Esophagus mucosa (tissue), 1 donor: Measurements from ENCODE around the gene ZBTB7B. TPM values are rescaled to one million over a fixed set of nuclear protein-coding genes. Genes with fewer than 3 reads are reported as not detected.
A peak's percentile ranks its signal among the peaks of the same experiment; 100 is the strongest.
"Not testable (repeated sequence)": the region's sequence is repeated elsewhere in the genome, so short reads cannot be mapped to it uniquely, and the experiment has no call there.

Experiments used
- ATAC-seq: fragments of 200-7000 bp; cut with Tn5 transposase; one replicate; pipeline ENCODE4 v1.9.1; 2020
- total RNA-seq: library from RNA; stranded (reverse); gene quantifications from one replicate; pipeline ENCODE4 v1.2.4, GENCODE V29; 2023
- donor health status: DM: yes; HTN: yes; CAD: no.

Gene ZBTB7B
- total RNA-seq, 1 donor from 2014 or later: 132 TPM

GRCh38 chr1:154989195-154989860 is 13.3 kb upstream of the ZBTB7B start:
- ATAC-seq: no peak

DNA sequence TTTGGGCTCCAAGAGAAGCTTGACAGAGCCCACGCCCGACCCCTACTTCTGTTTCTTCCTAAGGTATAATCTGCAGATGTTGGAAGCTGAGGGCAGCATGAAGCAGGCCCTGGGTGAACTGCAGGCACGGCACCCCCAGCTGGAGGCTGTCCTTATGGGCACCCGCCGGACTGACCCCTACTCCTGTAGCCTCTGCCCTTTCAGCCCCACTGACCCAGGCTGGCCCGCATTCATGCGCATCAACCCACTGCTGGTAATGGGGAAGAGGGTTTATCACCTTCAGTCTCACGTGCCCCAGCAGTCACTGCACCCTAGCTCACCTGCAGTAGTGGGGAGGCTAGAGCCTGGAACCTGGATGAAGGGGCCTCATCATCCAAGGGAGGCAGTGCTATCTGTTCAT is 12.3 kb upstream of the ZBTB7B start:
- ATAC-seq: no peak

DNA sequence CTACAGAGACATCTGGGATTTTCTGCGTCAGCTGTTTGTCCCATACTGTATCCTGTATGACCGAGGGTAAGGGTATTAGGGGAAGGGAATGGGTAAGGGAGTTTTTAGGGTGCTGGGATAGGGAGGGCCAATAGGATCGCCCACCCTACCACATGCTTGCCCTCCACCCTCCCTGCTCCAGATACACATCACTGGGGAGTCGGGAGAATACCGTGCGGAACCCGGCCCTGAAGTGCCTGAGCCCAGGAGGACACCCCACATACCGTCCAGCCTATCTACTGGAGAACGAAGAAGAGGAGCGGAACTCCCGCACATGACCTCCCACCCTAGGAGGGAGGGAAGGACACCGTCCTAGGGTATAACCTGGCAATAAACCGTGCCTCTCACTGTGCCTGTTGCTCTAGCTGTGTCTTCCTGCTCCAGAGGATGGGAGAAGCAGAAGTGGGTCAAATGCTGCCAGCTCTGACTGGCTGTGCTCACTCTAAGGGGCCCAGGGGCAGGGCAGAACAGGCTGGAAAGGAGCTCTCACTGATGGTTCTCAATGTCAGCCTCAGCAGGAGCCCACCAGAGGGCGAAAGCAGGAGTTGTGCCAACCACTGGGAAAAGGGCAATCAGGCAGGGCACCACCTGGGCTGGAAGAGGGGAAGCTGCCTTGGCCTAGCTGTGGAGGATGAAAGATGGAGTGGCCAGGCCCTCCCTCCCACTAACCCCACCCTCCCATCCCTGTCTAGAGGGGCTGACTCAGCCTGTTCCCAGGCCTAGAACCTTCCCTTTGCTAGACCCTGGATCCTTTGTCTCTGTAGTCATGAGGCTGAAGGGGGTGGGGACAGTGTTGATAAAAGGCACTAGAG is 9.7 kb upstream of the ZBTB7B start:
- peak; percentile 5 for ATAC-seq

- no peak for ATAC-seq
Observed at GRCh38 chr1:154993572-154994268, 8.9 kb upstream of the ZBTB7B start, which contains the start of gene LENEP. Gene LENEP, plus strand, starts transcription at chr1:154993586. Its CDS starts 22 bp downstream, at chr1:154993608.

DNA sequence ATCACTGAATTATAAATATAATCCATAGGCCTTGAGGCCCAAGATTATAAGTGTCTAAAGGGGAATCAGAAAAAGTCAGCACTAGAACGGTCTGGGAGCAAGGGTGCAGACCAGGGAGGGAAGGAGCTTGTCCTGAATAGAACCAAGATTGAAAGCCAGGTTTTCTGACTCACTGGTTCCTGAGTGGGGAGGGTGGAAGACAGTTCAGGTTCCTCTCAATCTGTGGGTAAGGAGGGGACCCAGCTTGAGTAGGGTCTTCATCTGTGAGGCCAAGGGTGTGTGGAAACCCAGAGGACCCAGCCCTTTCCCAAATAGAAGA is 8.4 kb upstream of the ZBTB7B start:
- ATAC-seq: no peak

DNA sequence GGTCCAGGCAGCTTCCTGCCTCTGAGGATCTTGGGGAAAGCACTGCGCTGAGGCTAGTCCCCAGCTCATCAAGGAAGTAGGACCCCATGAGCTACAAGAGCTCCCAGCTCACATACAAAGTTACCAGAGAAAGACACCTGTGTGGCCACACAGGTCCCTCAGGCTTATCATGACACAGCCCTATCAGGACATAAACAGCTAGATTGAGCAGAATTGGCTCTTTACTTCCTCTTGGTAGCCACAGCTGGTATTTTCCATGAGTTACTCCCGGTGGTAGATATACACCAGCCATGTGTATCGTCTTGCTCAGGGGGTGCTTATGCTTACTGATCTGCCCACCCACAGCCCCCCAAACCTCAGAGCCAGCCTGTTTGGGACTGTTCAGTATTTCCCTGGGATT is 8.0 kb upstream of the ZBTB7B start:
- ATAC-seq: no peak

DNA sequence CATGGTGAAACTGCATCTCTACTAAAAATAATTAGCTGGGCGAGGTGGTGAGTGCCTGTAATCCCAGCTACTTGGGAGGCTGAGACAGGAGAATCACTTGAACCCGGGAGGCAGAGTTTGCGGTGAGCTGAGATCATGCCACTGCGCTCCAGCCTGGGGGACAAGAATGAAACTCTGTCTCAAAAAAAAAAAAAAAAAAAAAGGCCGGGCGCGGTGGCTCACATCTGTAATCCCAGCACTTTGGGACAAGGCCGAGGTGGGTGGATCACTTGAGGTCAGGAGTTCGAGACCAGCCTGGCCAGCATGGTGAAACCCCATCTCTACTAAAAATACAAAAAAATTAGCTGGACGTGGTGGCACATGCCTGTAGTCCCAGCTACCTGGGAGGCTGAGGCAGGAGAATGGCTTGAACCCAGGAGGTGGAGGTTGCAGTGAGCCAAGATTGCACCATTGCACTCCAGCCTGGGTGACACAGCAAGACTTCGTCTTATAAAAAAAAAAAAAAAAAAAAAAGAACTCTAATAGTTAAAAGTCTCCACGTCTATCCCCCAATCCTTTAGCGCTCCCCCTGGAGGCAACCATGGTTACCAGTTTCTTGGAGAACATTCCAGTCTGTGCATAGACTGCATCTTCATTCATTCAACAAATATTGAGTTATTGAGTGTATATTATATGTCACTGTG is 7.2 kb upstream of the ZBTB7B start:
- not testable (repeated sequence) for ATAC-seq

GRCh38 chr1:154996966-154997701 is 5.5 kb upstream of the ZBTB7B start:
- ATAC-seq: no peak

- no peak for ATAC-seq
Observed at GRCh38 chr1:154998201-154998780, 4.3 kb upstream of the ZBTB7B start.

- no peak for ATAC-seq
Observed at GRCh38 chr1:154998818-154999570, 3.6 kb upstream of the ZBTB7B start.

GRCh38 chr1:154999571-155000410 is 2.8 kb upstream of the ZBTB7B start:
- no peak for ATAC-seq

- ATAC-seq: no peak
Observed at GRCh38 chr1:155000411-155000725, 2.2 kb upstream of the ZBTB7B start.

- ATAC-seq: peak; percentile 79
Observed at GRCh38 chr1:155000726-155001424, 1.7 kb upstream of the ZBTB7B start.

DNA sequence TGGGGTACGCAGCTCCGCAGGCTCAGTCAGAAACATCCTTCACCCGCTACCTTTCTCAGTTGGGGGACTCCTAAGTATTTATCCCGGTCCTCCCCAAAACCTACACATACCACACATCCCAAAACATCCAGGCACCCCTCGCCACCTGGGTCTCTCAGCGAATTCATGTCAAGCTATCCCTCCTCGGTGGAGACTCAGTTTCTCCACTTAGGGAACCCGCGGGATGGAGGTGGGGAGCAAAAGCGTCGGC is 1.3 kb upstream of the ZBTB7B start:
- ATAC-seq: no peak

DNA sequence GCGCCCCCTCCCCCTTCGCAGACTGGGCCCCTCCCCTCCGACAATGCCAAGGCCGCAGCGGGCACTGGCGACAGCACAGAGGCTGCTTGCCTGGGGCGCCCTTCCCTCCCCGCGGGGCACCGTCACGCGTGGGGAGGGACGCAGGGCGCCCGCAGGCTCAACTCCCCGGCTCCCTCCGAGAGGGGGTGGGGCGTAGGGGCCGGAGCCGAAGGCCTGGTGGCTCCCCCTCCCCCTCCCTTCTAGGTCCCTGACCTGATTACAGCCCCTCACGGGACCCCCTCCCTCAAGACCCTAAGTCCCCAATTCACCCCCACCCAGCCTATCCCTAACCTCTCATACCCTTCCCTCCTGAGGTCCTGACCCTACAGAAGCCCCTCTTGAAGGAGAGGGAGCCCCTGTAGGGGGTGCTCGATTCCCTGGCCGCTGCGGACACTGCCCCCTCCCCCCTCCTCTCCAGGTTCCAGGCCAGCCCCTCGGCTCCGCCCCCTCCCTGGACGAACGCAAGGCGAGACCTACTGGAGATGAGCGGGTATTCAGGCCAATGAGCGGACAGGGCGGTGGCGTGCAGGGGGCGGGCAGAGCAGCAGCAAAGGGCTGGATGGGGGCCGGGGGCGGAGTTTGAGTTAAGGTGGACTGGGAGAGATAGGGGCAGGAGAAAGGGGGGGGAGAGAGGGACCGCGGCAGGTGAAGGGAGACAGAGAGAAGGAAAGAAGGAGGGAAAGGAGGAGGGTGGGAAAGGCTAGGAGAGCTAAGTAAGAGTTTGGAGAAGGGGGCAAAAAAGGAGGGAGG is 733 bp upstream of the ZBTB7B start:
- ATAC-seq: peak; percentile 82

DNA sequence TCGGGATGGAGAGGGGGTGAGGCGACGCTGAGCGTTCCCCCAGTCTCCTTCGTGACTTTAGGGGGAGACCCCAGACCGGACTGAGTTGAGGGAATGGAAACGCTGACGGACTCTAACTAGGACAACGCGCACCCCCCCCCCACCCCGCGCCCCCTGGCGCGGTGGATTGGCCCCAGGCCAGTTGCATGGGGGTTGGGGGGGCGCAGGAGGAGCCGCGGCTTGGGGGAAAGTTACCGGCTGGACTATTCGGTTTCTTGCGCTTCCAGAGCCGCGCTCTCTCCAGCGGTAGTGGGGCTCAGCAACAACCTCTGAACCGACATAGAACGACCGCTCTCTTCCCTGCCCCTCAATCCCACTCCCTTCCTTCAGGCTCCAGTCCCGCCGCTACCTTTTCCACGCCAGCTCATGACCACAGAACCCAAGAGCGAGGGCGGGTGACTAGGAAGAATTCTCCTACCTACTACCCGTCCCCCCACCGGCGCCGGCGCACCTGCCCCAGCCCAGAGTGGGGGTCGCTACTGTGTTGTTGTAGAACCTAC is 694 bp downstream of the ZBTB7B start:
- ATAC-seq: no peak

DNA sequence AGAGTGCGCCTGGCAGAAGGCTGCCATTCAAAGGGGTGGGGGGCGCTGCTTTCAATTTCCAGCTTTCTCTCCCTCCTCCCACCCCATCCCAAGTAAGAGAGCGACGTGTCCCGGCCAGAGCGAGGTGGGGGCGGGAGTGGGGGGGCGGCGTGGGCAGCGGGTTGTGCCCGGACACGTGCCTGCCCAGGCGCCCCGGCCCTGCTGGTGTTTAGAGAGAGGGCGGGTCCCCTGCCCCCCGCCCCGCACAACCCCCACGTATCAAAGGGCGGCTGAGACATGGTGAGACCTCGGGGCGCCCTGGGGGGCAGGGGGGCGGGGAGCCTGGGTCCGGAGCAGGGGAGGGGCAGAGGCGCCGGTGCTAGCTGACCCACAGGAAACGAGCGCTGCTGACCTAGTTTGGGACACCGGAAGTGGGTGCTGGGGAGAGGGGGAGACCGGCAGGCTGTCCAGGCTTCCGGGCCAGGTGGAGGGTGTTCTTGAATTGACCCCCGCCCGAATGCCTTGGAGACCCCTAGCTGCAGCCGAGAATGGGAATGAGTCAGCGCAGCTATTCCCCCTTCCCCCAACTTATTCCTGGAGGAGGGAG is 1.3 kb downstream of the ZBTB7B start:
- ATAC-seq: no peak

- no peak for ATAC-seq
Observed at GRCh38 chr1:155004352-155005075, 1.9 kb downstream of the ZBTB7B start.
